Stimulated activated CD8-positive, alpha-beta memory T cell treated with anti-CD3 and anti-CD28 coated beads, Interleukin-12 subunit alpha, Interleukin-12 subunit beta, amount 100 ng/mL, for 4 hours (primary cell): ENCODE results near the gene MARS1.
"Not testable (repeated sequence)": the region's sequence is repeated elsewhere in the genome, so short reads cannot be mapped to it uniquely, and the experiment has no call there.

Source experiments
- DNase-seq: peaks from one replicate; pipeline ENCODE4 v3.0.0-alpha.2; 2020; ENCODE audit warnings: low read depth

Gene MARS1

GRCh38 chr12:57495051-57495701, 7.3 kb downstream of the MARS1 start:
- DNase-seq = not testable (repeated sequence)

- DNase-seq = no peak
These were observed 9.0 kb downstream of the MARS1 start for GRCh38 chr12:57496822-57497221.

- DNase-seq = no peak
These were observed 9.6 kb downstream of the MARS1 start for GRCh38 chr12:57497223-57498131.

- DNase-seq = no peak
These were observed 10.2 kb downstream of the MARS1 start for GRCh38 chr12:57498132-57498502.

GRCh38 chr12:57498571-57498970, 10.7 kb downstream of the MARS1 start:
- no peak for DNase-seq

GRCh38 chr12:57500213-57500612, 12.3 kb downstream of the MARS1 start:
- no peak for DNase-seq

GRCh38 chr12:57502311-57502969, 14.6 kb downstream of the MARS1 start:
- not testable (repeated sequence) for DNase-seq

- not testable (repeated sequence) for DNase-seq
These were observed 18.7 kb downstream of the MARS1 start for GRCh38 chr12:57506541-57506940.

GRCh38 chr12:57507796-57508195, 19.9 kb downstream of the MARS1 start:
- not testable (repeated sequence) for DNase-seq

- DNase-seq = no peak
These were observed 23.3 kb downstream of the MARS1 start for GRCh38 chr12:57511161-57511560.

GRCh38 chr12:57511588-57512325, 23.9 kb downstream of the MARS1 start:
- DNase-seq = no peak

- DNase-seq = no peak
These were observed 24.8 kb downstream of the MARS1 start for GRCh38 chr12:57512665-57513064.

- DNase-seq = no peak
These were observed 25.4 kb downstream of the MARS1 start for GRCh38 chr12:57513266-57513665.

- DNase-seq = not testable (repeated sequence)
These were observed 25.8 kb downstream of the MARS1 start for GRCh38 chr12:57513677-57514076.

- DNase-seq = not testable (repeated sequence)
These were observed 26.4 kb downstream of the MARS1 start for GRCh38 chr12:57514246-57514645.

GRCh38 chr12:57514720-57515407, 27.0 kb downstream of the MARS1 start:
- no peak for DNase-seq

GRCh38 chr12:57515408-57515933, 27.6 kb downstream of the MARS1 start:
- no peak for DNase-seq

GRCh38 chr12:57515934-57516541, 28.2 kb downstream of the MARS1 start:
- DNase-seq = no peak

GRCh38 chr12:57516617-57517153, 28.8 kb downstream of the MARS1 start:
- no peak for DNase-seq

- no peak for DNase-seq
These were observed 29.3 kb downstream of the MARS1 start for GRCh38 chr12:57517187-57517586.
